ENCODE data around the gene E2F4. TPM values are rescaled to one million over a fixed set of nuclear protein-coding genes. Genes with fewer than 3 reads are reported as not detected.
A peak's percentile ranks its signal among the peaks of the same experiment; 100 is the strongest.

Gene E2F4
- total RNA-seq, 1 donor from 2014 or later = 132 TPM

DNA sequence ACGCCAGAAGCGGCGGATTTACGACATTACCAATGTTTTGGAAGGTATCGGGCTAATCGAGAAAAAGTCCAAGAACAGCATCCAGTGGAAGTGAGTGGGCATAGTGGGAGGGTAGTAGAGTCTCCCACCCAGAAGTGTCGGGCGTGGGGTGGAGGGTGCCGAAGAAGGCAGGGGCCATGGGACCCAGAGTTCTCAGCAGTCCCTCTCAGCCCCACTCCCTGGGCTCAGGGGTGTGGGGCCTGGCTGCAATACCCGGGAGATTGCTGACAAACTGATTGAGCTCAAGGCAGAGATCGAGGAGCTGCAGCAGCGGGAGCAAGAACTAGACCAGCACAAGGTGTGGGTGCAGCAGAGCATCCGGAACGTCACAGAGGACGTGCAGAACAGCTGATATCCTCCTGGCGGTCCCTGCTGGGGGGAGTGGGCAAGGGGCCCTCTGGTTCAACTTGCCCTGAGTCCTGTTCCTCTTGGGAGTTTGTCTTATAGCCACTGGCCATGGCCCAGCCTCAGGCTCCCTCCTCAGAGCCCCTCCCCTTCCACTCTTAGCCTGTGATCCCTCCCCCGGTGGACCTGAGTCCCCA, 916 bp downstream of the E2F4 start:
- Mint-ChIP-seq H3K4me1 (ENCODE audit: low read depth) (peaks cover 30% of the 10 kb centered on the region), H3K4me3 (ENCODE audit: low read depth) (peak overlapping the region; percentile 85), H3K27me3 (ENCODE audit: low read depth) (no peaks in the 10 kb centered on the region), H3K36me3 (ENCODE audit: low read depth) (peaks cover 52% of the 10 kb centered on the region), H3K9me3 (no peaks in the 10 kb centered on the region), H3K27ac (peak overlapping the region; percentile 27)
- intact Hi-C loops (cut with micrococcal nuclease) = no loop called here
- no peak for DNase-seq (ENCODE audit: low spot score)

- intact Hi-C loops (cut with micrococcal nuclease) = no loop called here
Observed at GRCh38 chr16:67193536-67193935, 1.6 kb downstream of the E2F4 start.

GRCh38 chr16:67194260-67194659, 2.3 kb downstream of the E2F4 start:
- Mint-ChIP-seq H3K27ac (no peak overlapping the region), H3K4me1 (ENCODE audit: low read depth) (peaks cover 30% of the 10 kb centered on the region), H3K27me3 (ENCODE audit: low read depth) (no peaks in the 10 kb centered on the region), H3K36me3 (ENCODE audit: low read depth) (peaks cover 60% of the 10 kb centered on the region), H3K9me3 (no peaks in the 10 kb centered on the region), H3K4me3 (ENCODE audit: low read depth) (peak overlapping the region; percentile 85)
- intact Hi-C loops (cut with micrococcal nuclease) = no loop called here
- no peak for DNase-seq (ENCODE audit: low spot score)

More at GRCh38 chr16:67193536-67193935, 1.6 kb downstream of the E2F4 start:
- Mint-ChIP-seq H3K9me3 (no peaks in the 10 kb centered on the region), H3K4me1 (ENCODE audit: low read depth) (peaks cover 30% of the 10 kb centered on the region), H3K36me3 (ENCODE audit: low read depth) (peaks cover 59% of the 10 kb centered on the region), H3K27ac (peak overlapping the region; percentile 48), H3K27me3 (ENCODE audit: low read depth) (no peaks in the 10 kb centered on the region), H3K4me3 (ENCODE audit: low read depth) (peak overlapping the region; percentile 85)
- no peak for DNase-seq (ENCODE audit: low spot score)

GRCh38 chr16:67195676-67196075, 3.7 kb downstream of the E2F4 start:
- intact Hi-C loops (cut with micrococcal nuclease) = no loop called here
- H3K4me3 Mint-ChIP-seq (ENCODE audit: low read depth) = peak overlapping the region; percentile 39
- no peak for DNase-seq (ENCODE audit: low spot score)
- no peak overlapping the region for H3K27ac Mint-ChIP-seq
- no peaks in the 10 kb centered on the region for H3K27me3 Mint-ChIP-seq (ENCODE audit: low read depth)
- H3K9me3 Mint-ChIP-seq = no peaks in the 10 kb centered on the region
- H3K36me3 Mint-ChIP-seq (ENCODE audit: low read depth) = peaks cover 69% of the 10 kb centered on the region
- peaks cover 30% of the 10 kb centered on the region for H3K4me1 Mint-ChIP-seq (ENCODE audit: low read depth)

- Mint-ChIP-seq H3K4me1 (ENCODE audit: low read depth) (peaks cover 24% of the 10 kb centered on the region), H3K36me3 (ENCODE audit: low read depth) (peaks cover 71% of the 10 kb centered on the region), H3K27me3 (ENCODE audit: low read depth) (no peaks in the 10 kb centered on the region), H3K4me3 (ENCODE audit: low read depth) (no peak overlapping the region), H3K9me3 (no peaks in the 10 kb centered on the region), H3K27ac (no peak overlapping the region)
- intact Hi-C loops (cut with micrococcal nuclease) = no loop called here
- DNase-seq (ENCODE audit: low spot score) = no peak
Observed at GRCh38 chr16:67196881-67197280, 4.9 kb downstream of the E2F4 start.

DNA sequence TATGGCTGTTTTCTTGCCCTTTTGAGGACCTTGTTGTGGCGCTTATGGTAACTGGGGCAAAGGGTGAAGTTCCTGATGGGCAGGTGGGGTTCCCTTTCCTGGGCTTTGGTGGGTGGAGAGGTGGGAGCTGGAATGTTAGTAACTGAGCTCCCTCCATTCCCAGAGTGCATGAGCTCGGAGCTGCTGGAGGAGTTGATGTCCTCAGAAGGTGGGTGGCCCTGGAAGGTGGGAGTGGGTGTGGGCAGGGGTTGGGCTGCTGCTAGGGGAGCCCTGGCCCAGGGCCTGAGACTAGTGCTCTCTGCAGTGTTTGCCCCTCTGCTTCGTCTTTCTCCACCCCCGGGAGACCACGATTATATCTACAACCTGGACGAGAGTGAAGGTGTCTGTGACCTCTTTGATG, 5.7 kb downstream of the E2F4 start:
- Mint-ChIP-seq H3K4me1 (ENCODE audit: low read depth) (peaks cover 21% of the 10 kb centered on the region), H3K27me3 (ENCODE audit: low read depth) (no peaks in the 10 kb centered on the region), H3K27ac (no peak overlapping the region), H3K36me3 (ENCODE audit: low read depth) (peaks cover 75% of the 10 kb centered on the region), H3K4me3 (ENCODE audit: low read depth) (no peak overlapping the region), H3K9me3 (no peaks in the 10 kb centered on the region)
- DNase-seq (ENCODE audit: low spot score) = no peak
- intact Hi-C loops (cut with micrococcal nuclease) = no loop called here

- H3K36me3 Mint-ChIP-seq (ENCODE audit: low read depth) = peaks cover 69% of the 10 kb centered on the region
- intact Hi-C loops (cut with micrococcal nuclease) = no loop called here
- no peaks in the 10 kb centered on the region for H3K27me3 Mint-ChIP-seq (ENCODE audit: low read depth)
- peaks cover 16% of the 10 kb centered on the region for H3K4me1 Mint-ChIP-seq (ENCODE audit: low read depth)
- no peak overlapping the region for H3K4me3 Mint-ChIP-seq (ENCODE audit: low read depth)
- no peaks in the 10 kb centered on the region for H3K9me3 Mint-ChIP-seq
- H3K27ac Mint-ChIP-seq = no peak overlapping the region
- no peak for DNase-seq (ENCODE audit: low spot score)
Observed at GRCh38 chr16:67198238-67198734, 6.3 kb downstream of the E2F4 start.

DNA sequence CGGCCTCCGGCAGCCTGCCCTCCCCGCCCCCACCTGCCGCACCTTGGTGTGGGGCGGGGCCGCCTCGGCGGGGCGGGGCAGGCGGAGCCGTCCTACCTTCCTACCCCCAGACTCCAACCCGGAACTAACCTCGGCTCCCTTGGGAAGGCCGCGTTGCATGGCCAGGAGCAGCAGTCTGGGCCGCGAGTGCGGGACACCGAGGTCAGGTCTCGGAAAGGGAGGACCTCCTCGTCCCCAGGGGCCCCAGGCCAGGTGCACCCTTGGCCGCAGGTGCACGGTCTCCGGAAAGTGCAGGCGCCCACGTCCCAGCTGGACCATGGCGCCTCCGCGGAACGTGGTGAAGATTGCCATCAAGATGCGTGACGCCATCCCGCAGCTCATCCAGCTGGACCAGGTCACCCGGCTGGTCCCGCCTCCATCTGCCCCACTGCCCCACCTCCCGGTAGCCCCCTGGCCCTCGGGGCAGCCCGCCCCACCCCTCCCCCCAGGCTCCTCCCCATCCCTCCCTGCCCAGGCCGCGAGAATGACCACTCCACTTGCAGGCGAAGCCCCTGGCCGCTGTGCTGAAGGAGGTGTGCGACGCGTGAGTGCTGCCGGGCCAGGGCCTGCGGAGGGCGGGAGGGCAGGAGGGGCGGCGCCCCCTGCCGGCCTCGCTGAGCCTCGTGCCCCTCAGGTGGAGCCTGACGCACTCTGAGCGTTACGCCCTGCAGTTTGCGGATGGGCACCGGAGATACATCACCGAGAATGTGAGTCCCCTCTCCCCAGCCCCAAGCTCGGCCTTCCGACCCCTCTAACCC, 7.3 kb downstream of the E2F4 start, which contains the start of gene ELMO3:
Gene ELMO3 (plus strand): TSS at position 121 of the 797 bp plus-strand sequence. CDS start 196 bp downstream, at position 317.
- peaks cover 7% of the 10 kb centered on the region for H3K4me1 Mint-ChIP-seq (ENCODE audit: low read depth)
- intact Hi-C loops (cut with micrococcal nuclease) = no loop called here
- no peak within 1 kb of the TSS for H3K4me3 Mint-ChIP-seq (ENCODE audit: low read depth)
- H3K9me3 Mint-ChIP-seq = no peaks in the 10 kb centered on the region
- H3K27me3 Mint-ChIP-seq (ENCODE audit: low read depth) = no peaks in the 10 kb centered on the region
- no peak for DNase-seq (ENCODE audit: low spot score)
- no peak within 1 kb of the TSS for H3K27ac Mint-ChIP-seq
- H3K36me3 Mint-ChIP-seq (ENCODE audit: low read depth) = peaks cover 60% of the 10 kb centered on the region

DNA sequence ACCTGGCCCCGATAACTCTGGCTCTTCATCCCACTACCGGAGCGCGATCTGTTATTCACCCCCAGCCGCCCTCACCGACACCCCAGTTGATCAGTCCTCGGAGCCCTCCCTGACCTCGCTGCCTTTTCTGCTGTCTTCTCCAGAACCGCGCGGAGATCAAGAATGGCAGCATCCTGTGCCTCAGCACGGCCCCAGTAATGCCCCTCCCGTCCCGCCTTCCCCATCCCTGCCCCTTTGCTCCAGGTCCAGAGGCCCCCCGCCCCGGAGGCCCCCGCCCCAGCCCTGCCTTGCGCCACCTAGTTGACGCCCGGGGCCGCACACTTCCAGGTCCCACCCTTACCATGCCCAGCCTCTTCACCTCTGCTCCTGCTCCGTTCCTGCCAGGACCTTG, 7.8 kb downstream of the E2F4 start:
- no peak overlapping the region for H3K4me3 Mint-ChIP-seq (ENCODE audit: low read depth)
- H3K9me3 Mint-ChIP-seq = no peaks in the 10 kb centered on the region
- H3K36me3 Mint-ChIP-seq (ENCODE audit: low read depth) = peaks cover 54% of the 10 kb centered on the region
- H3K27me3 Mint-ChIP-seq (ENCODE audit: low read depth) = no peaks in the 10 kb centered on the region
- H3K27ac Mint-ChIP-seq = no peak overlapping the region
- no peak for DNase-seq (ENCODE audit: low spot score)
- intact Hi-C loops (cut with micrococcal nuclease) = no loop called here
- peaks cover 7% of the 10 kb centered on the region for H3K4me1 Mint-ChIP-seq (ENCODE audit: low read depth)

DNA sequence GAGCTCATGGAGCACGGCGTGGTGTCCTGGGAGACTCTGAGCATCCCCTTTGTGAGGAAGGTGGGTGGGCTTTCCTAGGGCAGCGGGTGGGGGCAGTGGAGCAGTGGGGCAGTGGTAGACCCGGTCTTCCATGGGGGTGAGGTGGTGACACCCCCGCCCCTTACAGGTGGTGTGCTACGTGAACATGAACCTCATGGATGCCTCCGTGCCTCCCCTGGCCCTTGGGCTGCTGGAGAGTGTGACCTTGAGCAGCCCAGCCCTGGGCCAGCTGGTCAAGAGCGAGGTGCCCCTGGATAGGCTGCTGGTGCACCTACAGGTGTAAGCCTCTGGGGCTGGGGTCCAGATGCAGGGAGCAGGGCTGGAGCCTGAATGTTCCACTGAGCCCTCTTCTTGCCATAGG, 8.5 kb downstream of the E2F4 start:
- peaks cover 7% of the 10 kb centered on the region for H3K4me1 Mint-ChIP-seq (ENCODE audit: low read depth)
- intact Hi-C loops (cut with micrococcal nuclease) = no loop called here
- DNase-seq (ENCODE audit: low spot score) = no peak
- peaks cover 47% of the 10 kb centered on the region for H3K36me3 Mint-ChIP-seq (ENCODE audit: low read depth)
- H3K27ac Mint-ChIP-seq = no peak overlapping the region
- H3K4me3 Mint-ChIP-seq (ENCODE audit: low read depth) = no peak overlapping the region
- no peaks in the 10 kb centered on the region for H3K27me3 Mint-ChIP-seq (ENCODE audit: low read depth)
- H3K9me3 Mint-ChIP-seq = no peaks in the 10 kb centered on the region

DNA sequence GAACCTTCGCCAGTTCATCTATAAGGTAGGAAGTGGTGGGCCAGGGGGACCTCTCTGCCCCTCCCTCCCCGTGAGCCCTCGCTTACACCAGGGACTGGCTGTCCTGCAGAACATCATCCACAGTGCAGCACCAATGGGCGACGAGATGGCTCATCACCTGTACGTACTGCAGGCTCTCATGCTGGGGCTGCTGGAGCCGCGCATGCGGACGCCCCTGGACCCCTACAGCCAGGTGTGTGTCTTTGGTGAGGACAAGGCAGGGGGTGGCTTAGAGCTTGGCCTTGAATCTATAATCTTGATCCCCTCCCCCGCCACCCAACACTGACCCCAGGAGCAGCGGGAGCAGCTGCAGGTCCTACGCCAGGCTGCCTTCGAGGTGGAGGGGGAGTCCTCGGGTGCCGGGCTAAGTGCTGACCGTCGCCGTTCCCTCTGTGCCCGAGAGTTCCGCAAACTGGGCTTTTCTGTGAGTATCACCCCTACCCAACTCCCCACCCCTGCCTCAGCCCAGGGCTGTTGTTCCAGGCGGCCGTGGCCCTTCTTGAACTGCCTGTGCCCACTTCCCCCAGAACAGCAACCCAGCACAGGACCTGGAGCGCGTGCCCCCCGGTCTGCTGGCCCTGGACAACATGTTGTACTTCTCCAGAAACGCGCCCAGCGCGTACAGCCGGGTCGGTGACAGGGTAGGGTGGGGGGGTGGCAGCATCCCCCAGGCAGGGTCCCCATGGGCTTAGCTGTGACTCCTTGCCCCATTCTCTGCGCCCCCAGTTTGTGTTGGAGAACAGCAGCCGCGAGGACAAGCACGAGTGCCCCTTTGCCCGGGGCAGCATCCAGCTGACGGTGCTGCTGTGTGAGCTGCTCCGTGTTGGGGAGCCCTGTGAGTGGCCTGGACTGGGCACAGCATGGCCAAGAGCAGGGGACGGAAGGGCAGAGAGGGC, 9.7 kb downstream of the E2F4 start:
- intact Hi-C loops (cut with micrococcal nuclease) = no loop called here
- H3K4me1 Mint-ChIP-seq (ENCODE audit: low read depth) = no peaks in the 10 kb centered on the region
- H3K36me3 Mint-ChIP-seq (ENCODE audit: low read depth) = peaks cover 43% of the 10 kb centered on the region

DNA sequence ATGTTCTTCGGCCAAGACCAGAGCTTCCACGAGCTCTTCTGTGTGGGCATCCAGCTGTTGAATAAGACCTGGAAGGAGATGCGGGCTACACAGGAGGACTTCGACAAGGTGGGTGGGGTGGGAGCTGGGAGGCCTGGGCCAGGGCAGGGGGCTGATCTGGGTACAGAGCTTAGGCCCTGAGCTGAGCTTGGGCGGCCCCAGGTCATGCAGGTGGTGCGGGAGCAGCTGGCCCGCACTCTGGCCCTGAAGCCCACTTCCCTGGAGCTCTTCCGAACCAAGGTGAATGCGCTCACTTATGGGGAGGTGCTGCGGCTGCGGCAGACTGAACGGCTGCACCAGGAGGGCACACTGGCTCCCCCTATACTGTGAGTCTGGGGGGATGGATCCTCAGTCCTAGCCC, 10.5 kb downstream of the E2F4 start:
- H3K27ac Mint-ChIP-seq = no peak overlapping the region
- DNase-seq (ENCODE audit: low spot score) = no peak
- no peaks in the 10 kb centered on the region for H3K4me1 Mint-ChIP-seq (ENCODE audit: low read depth)
- H3K27me3 Mint-ChIP-seq (ENCODE audit: low read depth) = no peaks in the 10 kb centered on the region
- H3K4me3 Mint-ChIP-seq (ENCODE audit: low read depth) = no peak overlapping the region
- peaks cover 38% of the 10 kb centered on the region for H3K36me3 Mint-ChIP-seq (ENCODE audit: low read depth)
- no peaks in the 10 kb centered on the region for H3K9me3 Mint-ChIP-seq
- intact Hi-C loops (cut with micrococcal nuclease) = no loop called here

More for the DNA sequence above, 9.7 kb downstream of the E2F4 start:
- Mint-ChIP-seq H3K4me3 (ENCODE audit: low read depth) (no peak overlapping the region), H3K27me3 (ENCODE audit: low read depth) (no peaks in the 10 kb centered on the region), H3K9me3 (no peaks in the 10 kb centered on the region), H3K27ac (no peak overlapping the region)
- DNase-seq (ENCODE audit: low spot score) = no peak

Measured in activated T-helper 2 cell treated with anti-CD3 and anti-CD28 coated beads, Interferon-gamma antibody, Interleukin-2, Interleukin-4, amounts not matched to agents 10 μg/mL and 5 μg/mL and 100 μg/mL, durations not matched to agents 14 hours and 24 hours and 36 hours (primary cell).